Measurements from ENCODE around the gene COQ5. TPM values are rescaled to one million over a fixed set of nuclear protein-coding genes. Genes with fewer than 3 reads are reported as not detected.

COQ5 gene
- total and polyA plus RNA-seq, 7 donors = 17.4 to 62.9 (median 29.2) TPM

GRCh38 chr12:120469450-120470149 lies 59.4 kb downstream of the COQ5 start, which contains the start of gene SRSF9:
Gene SRSF9 (minus strand): TSS chr12:120469748. CDS start chr12:120469609, 139 bp downstream.
- DNase-seq = peak; percentile 98
- TF ChIP-seq POLR2AphosphoS5 (IDR thresholded peaks at IDR 0.05) (peak; percentile 62 to 93 (median 90)), POLR2A (IDR thresholded peaks at IDR 0.05) (peak in 1 of 2 donors; percentile 43), EP300 (IDR thresholded peaks at IDR 0.05) (no peak)
- TF ChIP-seq, protein P1, sequence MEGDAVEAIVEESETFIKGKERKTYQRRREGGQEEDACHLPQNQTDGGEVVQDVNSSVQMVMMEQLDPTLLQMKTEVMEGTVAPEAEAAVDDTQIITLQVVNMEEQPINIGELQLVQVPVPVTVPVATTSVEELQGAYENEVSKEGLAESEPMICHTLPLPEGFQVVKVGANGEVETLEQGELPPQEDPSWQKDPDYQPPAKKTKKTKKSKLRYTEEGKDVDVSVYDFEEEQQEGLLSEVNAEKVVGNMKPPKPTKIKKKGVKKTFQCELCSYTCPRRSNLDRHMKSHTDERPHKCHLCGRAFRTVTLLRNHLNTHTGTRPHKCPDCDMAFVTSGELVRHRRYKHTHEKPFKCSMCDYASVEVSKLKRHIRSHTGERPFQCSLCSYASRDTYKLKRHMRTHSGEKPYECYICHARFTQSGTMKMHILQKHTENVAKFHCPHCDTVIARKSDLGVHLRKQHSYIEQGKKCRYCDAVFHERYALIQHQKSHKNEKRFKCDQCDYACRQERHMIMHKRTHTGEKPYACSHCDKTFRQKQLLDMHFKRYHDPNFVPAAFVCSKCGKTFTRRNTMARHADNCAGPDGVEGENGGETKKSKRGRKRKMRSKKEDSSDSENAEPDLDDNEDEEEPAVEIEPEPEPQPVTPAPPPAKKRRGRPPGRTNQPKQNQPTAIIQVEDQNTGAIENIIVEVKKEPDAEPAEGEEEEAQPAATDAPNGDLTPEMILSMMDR (IDR thresholded peaks at IDR 0.05) = peak; percentile 71 to 87 (median 81)
- H3K9me3 ChIP-seq = no peaks in the 10 kb centered on the region
- no peaks in the 10 kb centered on the region for H3K27me3 ChIP-seq
- H3K36me3 ChIP-seq = peaks cover 0 to 20% (median 9%) of the 10 kb centered on the region in 4 donors
- H3K4me1 ChIP-seq = peaks cover 0 to 40% (median 23%) of the 10 kb centered on the region in 4 donors
- intact Hi-C loops (cut with DNase I) = loop anchor here (2.0 kb wide), 2 partner anchors 25 to 31 kb away; partner anchors contain the start of gene COX6A1
- H3K27ac ChIP-seq = peak within 1 kb of the TSS; percentile 93 to 96 (median 94)
- WGBS, 2 donors = 1% methylated on average over 88 of the region's 88 CpGs
- H3K4me3 ChIP-seq = peak within 1 kb of the TSS; percentile 85 to 94 (median 92)

DNA sequence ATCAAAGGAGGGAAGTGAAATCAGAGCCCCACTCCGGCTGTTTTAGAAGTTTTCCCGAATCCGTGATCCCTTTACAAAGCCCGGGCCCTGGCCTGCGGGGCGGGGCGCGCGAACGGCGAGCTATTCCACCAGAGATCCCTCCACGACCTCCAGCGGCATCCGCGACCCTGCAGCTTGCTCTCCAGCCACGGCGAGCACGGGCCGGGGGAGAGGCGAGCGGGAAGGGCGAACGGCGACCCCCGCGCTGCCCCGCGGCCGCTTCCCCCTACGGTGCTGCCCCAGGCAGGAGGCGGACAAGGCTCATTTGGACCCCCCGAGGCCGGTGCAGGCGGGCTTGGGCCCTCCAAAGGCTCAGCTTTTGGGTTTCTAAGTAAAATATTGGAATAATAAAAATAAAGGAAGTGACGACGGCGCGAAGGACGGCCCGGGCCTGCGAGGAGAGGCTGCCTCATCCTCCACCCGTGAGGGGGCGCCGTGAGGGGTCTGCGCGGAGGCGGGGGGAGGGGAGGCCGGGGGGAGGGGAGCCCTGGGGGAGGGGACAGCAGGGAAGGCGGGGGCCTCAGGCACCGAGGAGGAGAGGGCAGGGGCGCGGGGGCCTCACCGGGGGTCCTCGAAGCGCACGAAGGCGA lies 60.0 kb downstream of the COQ5 start:
- H3K9me3 ChIP-seq = no peaks in the 10 kb centered on the region
- peak; percentile 66 for DNase-seq
- intact Hi-C loops (cut with DNase I) = loop anchor here (2.0 kb wide), 2 partner anchors 26 to 30 kb away; partner anchors contain the start of gene COX6A1
- 1% methylated on average over 57 of the region's 57 CpGs for WGBS, 2 donors
- peaks cover 2 to 26% (median 13%) of the 10 kb centered on the region in 4 donors for H3K36me3 ChIP-seq
- H3K27ac ChIP-seq = peak overlapping the region; percentile 93 to 96 (median 94)
- H3K27me3 ChIP-seq = no peaks in the 10 kb centered on the region
- peaks cover 0 to 40% (median 23%) of the 10 kb centered on the region in 4 donors for H3K4me1 ChIP-seq
- peak in 1 of 4 donors; percentile 4 for TF ChIP-seq POLR2AphosphoS5 (IDR thresholded peaks at IDR 0.05)
- no peak for TF ChIP-seq EP300 (IDR thresholded peaks at IDR 0.05)
- TF ChIP-seq, protein P1 (IDR thresholded peaks at IDR 0.05) = no peak
- no peak for TF ChIP-seq POLR2A (IDR thresholded peaks at IDR 0.05)
- H3K4me3 ChIP-seq = peak overlapping the region; percentile 85 to 94 (median 92)

DNA sequence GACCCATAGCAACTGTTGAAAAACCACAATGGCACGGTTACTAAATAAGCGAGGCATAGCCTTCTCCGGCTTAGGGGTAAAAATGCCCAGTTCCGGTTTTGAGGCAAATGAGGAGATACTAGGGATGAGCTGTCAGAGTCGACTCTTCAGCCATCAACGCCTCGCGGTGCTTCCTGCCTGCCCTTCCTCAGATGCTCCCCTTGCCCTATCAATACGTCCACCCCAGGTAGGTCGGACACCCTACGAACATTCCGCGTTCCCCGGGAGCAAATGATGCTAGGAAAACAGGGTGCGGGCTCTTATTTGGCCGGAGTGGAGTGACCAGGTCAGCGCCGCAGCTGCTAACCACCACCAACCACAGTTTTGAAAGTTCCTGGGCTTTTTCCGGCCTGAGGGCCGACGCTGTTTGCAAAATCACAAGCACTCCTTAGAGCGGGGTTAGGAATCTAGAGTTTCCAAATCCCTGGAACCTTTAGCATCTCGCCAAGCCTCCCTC lies 60.6 kb downstream of the COQ5 start:
- Histone ChIP-seq H3K9me3 (no peaks in the 10 kb centered on the region), H3K4me1 (peaks cover 0 to 40% (median 23%) of the 10 kb centered on the region in 4 donors), H3K36me3 (peaks cover 8 to 32% (median 19%) of the 10 kb centered on the region in 4 donors), H3K27ac (peak overlapping the region; percentile 93 to 96 (median 94)), H3K27me3 (no peaks in the 10 kb centered on the region), H3K4me3 (peak overlapping the region; percentile 85 to 94 (median 92))
- TF ChIP-seq POLR2A (IDR thresholded peaks at IDR 0.05) = no peak
- TF ChIP-seq POLR2AphosphoS5 (IDR thresholded peaks at IDR 0.05) = no peak
- no peak for TF ChIP-seq EP300 (IDR thresholded peaks at IDR 0.05)
- TF ChIP-seq, protein P1 (IDR thresholded peaks at IDR 0.05) = no peak
- WGBS, 2 donors = 2 to 4% methylated on average over 23 of the region's 23 CpGs
- peak; percentile 68 for DNase-seq
- intact Hi-C loops (cut with DNase I) = loop anchor here (2.0 kb wide), 2 partner anchors 26 to 30 kb away; partner anchors contain the start of gene COX6A1

- Histone ChIP-seq H3K36me3 (peaks cover 16 to 41% (median 28%) of the 10 kb centered on the region in 4 donors), H3K9me3 (no peaks in the 10 kb centered on the region), H3K4me3 (no peak overlapping the region), H3K4me1 (peaks cover 0 to 40% (median 23%) of the 10 kb centered on the region in 4 donors), H3K27ac (no peak overlapping the region), H3K27me3 (no peaks in the 10 kb centered on the region)
- intact Hi-C loops (cut with DNase I) = no loop called here
- DNase-seq = no peak
- WGBS, 2 donors = 94 to 96% methylated on average over 6 of the region's 6 CpGs
- TF ChIP-seq POLR2A (IDR thresholded peaks at IDR 0.05) (no peak), EP300 (IDR thresholded peaks at IDR 0.05) (no peak), POLR2AphosphoS5 (IDR thresholded peaks at IDR 0.05) (no peak)
- TF ChIP-seq, protein P1 (IDR thresholded peaks at IDR 0.05) = no peak
Measured at GRCh38 chr12:120467439-120467838, 61.5 kb downstream of the COQ5 start.

Data from sigmoid colon (tissue), 7 donors.